ENCODE measurements around the gene LRMDA. TPM values are rescaled to one million over a fixed set of nuclear protein-coding genes. Genes with fewer than 3 reads are reported as not detected.

LRMDA gene
- total and polyA plus RNA-seq, 2 of the 13 experiments (the other 11 are each of a cell fraction or from before 2014, with no cell fraction given) = 13.4 to 22.0 TPM

DNA sequence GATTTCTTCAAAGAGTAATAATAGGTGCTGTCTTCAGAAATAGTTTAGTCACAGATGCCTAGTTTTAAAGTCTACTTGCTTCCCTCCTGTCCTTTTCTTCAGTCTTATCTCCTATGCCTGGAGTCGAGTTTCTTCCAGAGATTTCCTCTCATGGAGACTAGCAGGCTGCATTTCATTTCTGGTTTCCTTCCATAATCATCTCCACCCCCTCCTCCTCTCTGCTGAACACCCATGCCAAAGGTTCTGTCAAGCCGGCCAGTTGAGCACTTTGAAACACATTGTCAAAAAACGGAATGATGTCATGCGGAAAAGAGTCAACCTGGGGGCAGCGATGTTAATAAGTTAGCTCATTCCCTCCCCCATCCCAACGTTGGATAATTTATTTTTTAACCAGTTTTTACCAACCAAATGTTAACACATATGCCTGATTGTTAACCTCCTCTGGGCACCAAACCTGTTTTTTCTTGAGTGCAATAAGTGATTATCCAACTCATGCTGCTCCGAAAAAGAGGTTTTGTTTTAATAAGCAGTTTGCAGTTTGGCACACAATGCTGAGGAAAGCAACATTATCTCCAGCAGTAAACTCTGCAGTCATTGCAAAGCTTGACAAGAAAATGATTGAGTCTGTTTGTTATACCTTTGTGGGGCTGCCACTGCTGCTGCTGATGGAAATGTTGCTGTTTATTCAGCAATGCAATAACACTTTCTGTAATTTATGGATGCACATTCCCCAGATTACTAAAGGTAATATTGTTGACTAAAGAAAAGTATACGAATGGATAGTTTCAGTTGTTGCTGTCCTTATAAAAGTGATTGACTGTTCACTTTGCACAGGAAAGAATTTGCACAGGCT lies 161.6 kb downstream of the LRMDA start:
- FAIRE-seq (no peak), DNase-seq (ENCODE audit: low spot score) (no peak), ATAC-seq (no peak)
- Histone ChIP-seq H4K20me1 (ENCODE audit: insufficient read depth, low read length) (no peaks in the 10 kb centered on the region), H3K4me2 (ENCODE audit: low read depth, low read length) (no peak overlapping the region), H3K9me3 (ENCODE audit: low read length) (no peaks in the 10 kb centered on the region), H3K9ac (ENCODE audit: insufficient read depth, low read depth, low read length) (no peak overlapping the region), H3K4me3 (replicated peaks in 1 of 3; ENCODE audit: insufficient read depth in 1 of 3, low read depth in 2 of 3, low read length in 3 of 3) (no peak overlapping the region), H3K27ac (ENCODE audit: extremely low read length, insufficient read depth, low read length) (no peak overlapping the region), H3K36me3 (replicated peaks in 1 of 2; ENCODE audit: control insufficient read depth in 1 of 2, insufficient read depth in 2 of 2, low read length in 2 of 2) (peaks cover 0 to 2% of the 10 kb centered on the region in 2 experiments; a peak in 2 of 5 replicates), H3K27me3 (ENCODE audit: control insufficient read depth in 1 of 2, insufficient read depth in 2 of 2, low read length in 2 of 2) (no peaks in the 10 kb centered on the region), H3K79me2 (ENCODE audit: insufficient read depth, low read length) (no peaks in the 10 kb centered on the region), H3K4me1 (ENCODE audit: insufficient read depth, low read length) (peaks cover 12% of the 10 kb centered on the region), H2AFZ (ENCODE audit: low read length) (no peak overlapping the region)
- 90% methylated on average over 8 of the region's 8 CpGs for WGBS (ENCODE audit: low lambda C conversion rate)
- intact Hi-C loops (cut with micrococcal nuclease; ENCODE audit: unreplicated experiment) (no loop called here), in situ Hi-C loops (cut with HindIII; ENCODE audit: extremely low pct_ligation_motif_present, low pct_unique_long_range_greater_than_20kb) (no loop called here)
- ChIA-PET POLR2A (no interaction called here), CTCF (ENCODE audit: low intra/inter-chr PET ratio, low total read pairs) (no interaction called here)
- BruUV-seq (replicated peaks) = no TSS peak
- TF ChIP-seq ATF7 (IDR thresholded peaks at IDR 0.05) = peak; percentile 26; the same call in 1 of the 2 replicates
- TF ChIP-seq ATF7 (CRISPR knock-in tag; IDR thresholded peaks at IDR 0.05) = no peak
- no peak for TF ChIP-seq YEATS4 (CRISPR knock-in tag; IDR thresholded peaks at IDR 0.05; ENCODE audit: borderline replicate concordance)
- TF ChIP-seq TRAFD1 (CRISPR knock-in tag; IDR thresholded peaks at IDR 0.05; ENCODE audit: borderline replicate concordance) = no peak
- no peak for TF ChIP-seq ZNF546 (CRISPR knock-in tag; conservative IDR thresholded peaks at IDR 0.05)
- TF ChIP-seq DNMT1 (CRISPR knock-in tag; IDR thresholded peaks at IDR 0.05) = no peak

All from HepG2 (cell line).